ENCODE results near the gene DNMBP. TPM values are rescaled to one million over a fixed set of nuclear protein-coding genes. Genes with fewer than 3 reads are reported as not detected.

The DNMBP gene
- total RNA-seq, 1 experiment from 2014 or later, result 60.3 TPM

DNA sequence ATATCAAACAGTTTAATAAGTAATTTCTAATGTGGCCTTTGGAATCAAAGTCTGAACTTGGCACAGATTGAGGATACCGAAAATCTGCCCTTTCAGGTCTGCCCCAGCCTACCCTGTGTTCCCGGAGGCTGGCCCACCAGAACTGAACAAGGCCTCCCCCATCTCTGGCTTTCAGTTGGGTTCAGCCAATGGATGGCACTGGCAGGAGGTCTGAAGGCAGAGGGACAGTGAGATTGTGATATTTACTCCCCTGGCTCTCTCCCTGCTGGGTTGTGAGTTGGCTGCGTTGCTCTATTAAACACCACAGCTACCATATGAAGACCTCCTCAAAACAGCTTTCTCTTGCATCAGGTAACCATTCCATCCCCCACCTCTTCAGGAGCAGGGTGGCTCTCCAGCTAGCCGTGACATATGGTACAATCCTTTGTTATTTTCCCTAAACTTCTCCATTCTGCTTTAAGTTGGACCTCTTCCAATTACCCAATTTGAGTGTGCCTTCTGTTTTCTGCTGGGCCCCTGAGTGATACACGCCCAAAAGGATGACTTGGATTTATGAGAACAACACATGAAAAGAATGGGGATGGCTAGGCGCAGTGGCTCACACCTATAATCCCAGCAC lies 28.1 kb downstream of the DNMBP start:
- no peaks in the 10 kb centered on the region for H3K9me3 ChIP-seq (ENCODE audit: control insufficient read depth in 1 of 2, insufficient read depth in 1 of 2, low read depth in 1 of 2, low read length in 2 of 2)
- H3K79me2 ChIP-seq (ENCODE audit: insufficient read depth, low read length), result peaks cover 100% of the 10 kb centered on the region
- H3K27ac ChIP-seq (ENCODE audit: low read depth, low read length), result peak overlapping the region; percentile 44
- peak overlapping the region; percentile 36 for H3K4me2 ChIP-seq (ENCODE audit: low read length)
- H4K20me1 ChIP-seq (ENCODE audit: insufficient read depth), result no peaks in the 10 kb centered on the region
- no peaks in the 10 kb centered on the region for H3K9me2 ChIP-seq (ENCODE audit: insufficient read depth)
- no peak overlapping the region for H3K4me3 ChIP-seq (replicated peaks in 1 of 2; ENCODE audit: low read depth in 1 of 2, low read length in 2 of 2)
- ChIA-PET CTCF (interaction anchor here (1.2 to 1.4 kb wide), 2 partner anchors 15 to 28 kb away, joined by 3 to 4 read pairs; partner anchors contain the start of gene DNMBP), RAD21 (ENCODE audit: low non-redundant PET in 1 of 2, low total read pairs in 2 of 2, uncharacterized antibody in 2 of 2, unreplicated experiment in 2 of 2) (interaction anchor here in 1 of 2 experiments (0.6 kb wide), 1 partner anchor 74 kb away, joined by 3 read pairs; no protein-coding TSS in a partner anchor), POLR2A (interaction anchor here (1.4 to 1.9 kb wide), 3 partner anchors 13 to 64 kb away, joined by 3 to 7 read pairs (median 4); no protein-coding TSS in a partner anchor)
- no TSS peak for BruUV-seq (replicated peaks)
- intact Hi-C loops (cut with micrococcal nuclease), result no loop called here
- peak overlapping the region; percentile 3; the same call in 1 of the 2 replicates for H3K9ac ChIP-seq (ENCODE audit: low read length)
- TF ChIP-seq, protein P1, sequence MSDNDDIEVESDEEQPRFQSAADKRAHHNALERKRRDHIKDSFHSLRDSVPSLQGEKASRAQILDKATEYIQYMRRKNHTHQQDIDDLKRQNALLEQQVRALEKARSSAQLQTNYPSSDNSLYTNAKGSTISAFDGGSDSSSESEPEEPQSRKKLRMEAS (IDR thresholded peaks at IDR 0.05), result no peak
- 0 out of 2 replicates have a peak, but pooled peaks have one; percentile 7 for TF ChIP-seq POLR2AphosphoS5 (IDR thresholded peaks at IDR 0.05; ENCODE audit: low read depth, low read length)
- no peak for ATAC-seq
- H2AFZ ChIP-seq (ENCODE audit: low read depth, low read length, poor library complexity, severe bottlenecking), result no peak overlapping the region
- H3K27me3 ChIP-seq (ENCODE audit: insufficient read depth, low read length), result no peaks in the 10 kb centered on the region
- H3K4me1 ChIP-seq (ENCODE audit: control insufficient read depth in 1 of 2, insufficient read depth in 2 of 2, low read length in 2 of 2), result peaks cover 83 to 99% of the 10 kb centered on the region in 2 experiments
- H3K36me3 ChIP-seq (ENCODE audit: control insufficient read depth in 1 of 2, insufficient read depth in 2 of 2, low read length in 2 of 2), result no peaks in the 10 kb centered on the region; a peak in 1 of 4 replicates
- no peak for DNase-seq (ENCODE audit: low read depth, low spot score)

DNA sequence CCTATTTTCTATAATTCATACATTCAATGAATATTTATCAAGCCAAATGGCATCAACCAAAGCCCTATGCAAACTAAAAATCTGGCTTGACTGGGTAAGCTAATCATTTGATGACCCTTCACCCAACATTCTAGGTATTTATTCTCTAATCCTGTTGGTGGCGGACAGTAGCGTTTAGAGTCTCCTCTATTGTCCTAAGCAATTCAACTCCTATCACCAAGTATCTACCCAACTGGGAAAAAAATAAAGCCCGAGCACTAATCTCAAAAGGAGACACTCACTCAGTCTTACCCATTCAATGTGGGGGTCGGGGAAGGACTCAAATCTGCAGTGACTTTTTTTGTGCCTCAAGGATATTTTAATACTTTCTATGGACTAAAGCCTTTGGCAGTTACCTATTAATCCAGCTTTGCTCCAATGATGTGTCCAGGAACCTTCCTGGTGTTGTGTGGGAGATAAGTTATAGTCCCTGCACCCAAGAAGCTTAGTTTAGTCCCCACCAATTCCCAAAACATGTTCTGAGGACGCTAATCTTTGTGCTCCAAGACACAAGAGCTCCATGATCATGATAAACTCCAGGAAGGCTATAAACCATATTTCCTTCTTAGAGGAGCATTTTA lies 30.6 kb downstream of the DNMBP start:
- no peaks in the 10 kb centered on the region for H3K9me3 ChIP-seq (ENCODE audit: control insufficient read depth in 1 of 2, insufficient read depth in 1 of 2, low read depth in 1 of 2, low read length in 2 of 2)
- no peaks in the 10 kb centered on the region for H3K27me3 ChIP-seq (ENCODE audit: insufficient read depth, low read length)
- no peak for ATAC-seq
- H3K4me2 ChIP-seq (ENCODE audit: low read length), result peak overlapping the region; percentile 72
- H2AFZ ChIP-seq (ENCODE audit: low read depth, low read length, poor library complexity, severe bottlenecking), result no peak overlapping the region
- no peaks in the 10 kb centered on the region for H3K9me2 ChIP-seq (ENCODE audit: insufficient read depth)
- peak overlapping the region; percentile 92 for H3K27ac ChIP-seq (ENCODE audit: low read depth, low read length)
- ChIA-PET RAD21 (ENCODE audit: low non-redundant PET in 1 of 2, low total read pairs in 2 of 2, uncharacterized antibody in 2 of 2, unreplicated experiment in 2 of 2) (no interaction called here), POLR2A (no interaction called here), CTCF (interaction anchor here (1.2 kb wide), 1 partner anchor 66 kb away, joined by 4 read pairs; no protein-coding TSS in a partner anchor)
- H3K4me3 ChIP-seq (replicated peaks in 1 of 2; ENCODE audit: low read depth in 1 of 2, low read length in 2 of 2), result no peak overlapping the region
- no peaks in the 10 kb centered on the region for H4K20me1 ChIP-seq (ENCODE audit: insufficient read depth)
- peaks cover 87 to 100% of the 10 kb centered on the region in 2 experiments for H3K4me1 ChIP-seq (ENCODE audit: control insufficient read depth in 1 of 2, insufficient read depth in 2 of 2, low read length in 2 of 2)
- H3K36me3 ChIP-seq (ENCODE audit: control insufficient read depth in 1 of 2, insufficient read depth in 2 of 2, low read length in 2 of 2), result no peaks in the 10 kb centered on the region; a peak in 1 of 4 replicates
- H3K9ac ChIP-seq (ENCODE audit: low read length), result no peak overlapping the region
- no peak for DNase-seq (ENCODE audit: low read depth, low spot score)
- BruUV-seq (replicated peaks), result no TSS peak
- intact Hi-C loops (cut with micrococcal nuclease), result no loop called here
- H3K79me2 ChIP-seq (ENCODE audit: insufficient read depth, low read length), result peaks cover 100% of the 10 kb centered on the region
- TF ChIP-seq, protein P1 (IDR thresholded peaks at IDR 0.05), result no peak
- TF ChIP-seq RAD21 (IDR thresholded peaks at IDR 0.05; ENCODE audit: low read depth) (no peak), YY1 (IDR thresholded peaks at IDR 0.05; ENCODE audit: extremely low read depth, insufficient replicate concordance, low read depth, low read length) (no peak), ZFX (IDR thresholded peaks at IDR 0.05) (no peak), JUND (IDR thresholded peaks at IDR 0.05) (no peak), EGR1 (IDR thresholded peaks at IDR 0.05; ENCODE audit: low read depth) (no peak), SP1 (IDR thresholded peaks at IDR 0.05; ENCODE audit: low read depth) (no peak), CEBPB (IDR thresholded peaks at IDR 0.05; ENCODE audit: low read depth) (no peak), EZH2phosphoT487 (IDR thresholded peaks at IDR 0.05; ENCODE audit: borderline replicate concordance) (no peak), POLR2AphosphoS5 (IDR thresholded peaks at IDR 0.05; ENCODE audit: low read depth, low read length) (no peak)
- TF ChIP-seq, protein P2, sequence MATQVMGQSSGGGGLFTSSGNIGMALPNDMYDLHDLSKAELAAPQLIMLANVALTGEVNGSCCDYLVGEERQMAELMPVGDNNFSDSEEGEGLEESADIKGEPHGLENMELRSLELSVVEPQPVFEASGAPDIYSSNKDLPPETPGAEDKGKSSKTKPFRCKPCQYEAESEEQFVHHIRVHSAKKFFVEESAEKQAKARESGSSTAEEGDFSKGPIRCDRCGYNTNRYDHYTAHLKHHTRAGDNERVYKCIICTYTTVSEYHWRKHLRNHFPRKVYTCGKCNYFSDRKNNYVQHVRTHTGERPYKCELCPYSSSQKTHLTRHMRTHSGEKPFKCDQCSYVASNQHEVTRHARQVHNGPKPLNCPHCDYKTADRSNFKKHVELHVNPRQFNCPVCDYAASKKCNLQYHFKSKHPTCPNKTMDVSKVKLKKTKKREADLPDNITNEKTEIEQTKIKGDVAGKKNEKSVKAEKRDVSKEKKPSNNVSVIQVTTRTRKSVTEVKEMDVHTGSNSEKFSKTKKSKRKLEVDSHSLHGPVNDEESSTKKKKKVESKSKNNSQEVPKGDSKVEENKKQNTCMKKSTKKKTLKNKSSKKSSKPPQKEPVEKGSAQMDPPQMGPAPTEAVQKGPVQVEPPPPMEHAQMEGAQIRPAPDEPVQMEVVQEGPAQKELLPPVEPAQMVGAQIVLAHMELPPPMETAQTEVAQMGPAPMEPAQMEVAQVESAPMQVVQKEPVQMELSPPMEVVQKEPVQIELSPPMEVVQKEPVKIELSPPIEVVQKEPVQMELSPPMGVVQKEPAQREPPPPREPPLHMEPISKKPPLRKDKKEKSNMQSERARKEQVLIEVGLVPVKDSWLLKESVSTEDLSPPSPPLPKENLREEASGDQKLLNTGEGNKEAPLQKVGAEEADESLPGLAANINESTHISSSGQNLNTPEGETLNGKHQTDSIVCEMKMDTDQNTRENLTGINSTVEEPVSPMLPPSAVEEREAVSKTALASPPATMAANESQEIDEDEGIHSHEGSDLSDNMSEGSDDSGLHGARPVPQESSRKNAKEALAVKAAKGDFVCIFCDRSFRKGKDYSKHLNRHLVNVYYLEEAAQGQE (IDR thresholded peaks at IDR 0.05; ENCODE audit: low read depth), result no peak
- TF ChIP-seq, protein P3, sequence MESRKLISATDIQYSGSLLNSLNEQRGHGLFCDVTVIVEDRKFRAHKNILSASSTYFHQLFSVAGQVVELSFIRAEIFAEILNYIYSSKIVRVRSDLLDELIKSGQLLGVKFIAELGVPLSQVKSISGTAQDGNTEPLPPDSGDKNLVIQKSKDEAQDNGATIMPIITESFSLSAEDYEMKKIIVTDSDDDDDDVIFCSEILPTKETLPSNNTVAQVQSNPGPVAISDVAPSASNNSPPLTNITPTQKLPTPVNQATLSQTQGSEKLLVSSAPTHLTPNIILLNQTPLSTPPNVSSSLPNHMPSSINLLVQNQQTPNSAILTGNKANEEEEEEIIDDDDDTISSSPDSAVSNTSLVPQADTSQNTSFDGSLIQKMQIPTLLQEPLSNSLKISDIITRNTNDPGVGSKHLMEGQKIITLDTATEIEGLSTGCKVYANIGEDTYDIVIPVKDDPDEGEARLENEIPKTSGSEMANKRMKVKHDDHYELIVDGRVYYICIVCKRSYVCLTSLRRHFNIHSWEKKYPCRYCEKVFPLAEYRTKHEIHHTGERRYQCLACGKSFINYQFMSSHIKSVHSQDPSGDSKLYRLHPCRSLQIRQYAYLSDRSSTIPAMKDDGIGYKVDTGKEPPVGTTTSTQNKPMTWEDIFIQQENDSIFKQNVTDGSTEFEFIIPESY (IDR thresholded peaks at IDR 0.05; ENCODE audit: extremely low read depth, insufficient replicate concordance, low read length), result no peak
